GM06990 (cell line): ENCODE data around the gene CACNB2.

Experiments used
- DNase-seq: peaks from one replicate; pipeline ENCODE4 v3.0.0-alpha.2; 2011; ENCODE audit not compliant: insufficient read length; ENCODE audit errors: extremely low read depth
- H3K27me3 ChIP-seq: replicated peaks from 2 replicates; pipeline ENCODE4 v1.6.0; 2011; ENCODE audit warnings: low read length; ENCODE audit not compliant: control insufficient read depth, insufficient read depth
- H3K36me3 ChIP-seq: 2 replicates; pipeline ENCODE4 v1.5.1; 2011; ENCODE audit warnings: low read length; ENCODE audit not compliant: control insufficient read depth, insufficient read depth
- H3K4me3 ChIP-seq: replicated peaks from 2 replicates; pipeline ENCODE4 v1.5.1; 2011; ENCODE audit warnings: low read depth, mild to moderate bottlenecking, control low read depth, low read length
- CTCF ChIP-seq: IDR thresholded peaks from 2 replicates; pipeline ENCODE4 v1.5.1; 2011; ENCODE audit warnings: low read length, control low read depth, mild to moderate bottlenecking, inconsistent platforms; ENCODE audit not compliant: insufficient read depth, poor library complexity, severe bottlenecking

CACNB2 gene

GRCh38 chr10:18279173-18279572, 138.9 kb downstream of the CACNB2 start:
- no peak for TF ChIP-seq CTCF
- Histone ChIP-seq H3K27me3 (no peaks in the 10 kb centered on the region; the same call in 1 of the 2 replicates), H3K36me3 (no peaks in the 10 kb centered on the region), H3K4me3 (no peak overlapping the region)
- DNase-seq = no peak

GRCh38 chr10:18282094-18282493, 141.9 kb downstream of the CACNB2 start:
- Histone ChIP-seq H3K27me3 (no peaks in the 10 kb centered on the region), H3K4me3 (no peak overlapping the region), H3K36me3 (no peaks in the 10 kb centered on the region)
- no peak for TF ChIP-seq CTCF
- no peak for DNase-seq

DNA sequence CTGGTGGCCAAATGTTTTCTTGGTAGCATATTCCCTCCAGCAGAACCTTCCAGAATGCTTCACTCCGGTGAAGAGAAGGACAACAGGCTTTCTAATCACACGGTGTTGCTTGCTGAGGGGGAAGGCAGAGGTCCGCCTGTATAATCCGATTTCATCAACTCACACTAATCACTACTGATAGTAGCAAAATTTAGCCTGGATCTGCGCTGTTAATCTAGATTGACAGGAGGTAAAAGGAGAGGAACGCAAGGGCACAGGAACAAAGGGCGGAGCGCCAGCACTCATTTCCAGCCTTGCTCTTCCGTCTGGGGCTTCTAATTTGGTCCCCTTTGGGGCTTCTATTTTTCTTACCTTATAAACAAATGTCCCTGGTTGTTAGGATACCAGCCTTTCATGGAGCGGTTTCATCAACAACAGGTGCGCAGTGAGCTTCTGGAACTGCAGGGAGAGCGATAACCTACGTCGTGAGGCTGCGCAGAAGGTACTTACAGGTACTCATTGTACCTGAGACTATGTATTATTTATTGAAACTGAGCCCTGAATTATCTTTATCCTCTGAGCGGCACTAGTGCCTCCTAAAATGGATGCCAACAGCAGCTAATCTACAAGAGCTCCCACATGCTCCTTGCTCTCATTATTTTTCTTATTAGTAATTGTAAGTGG, 150.6 kb downstream of the CACNB2 start:
- no peaks in the 10 kb centered on the region for H3K27me3 ChIP-seq
- no peak for TF ChIP-seq CTCF
- H3K4me3 ChIP-seq = no peak overlapping the region
- no peak for DNase-seq
- H3K36me3 ChIP-seq = no peaks in the 10 kb centered on the region

DNA sequence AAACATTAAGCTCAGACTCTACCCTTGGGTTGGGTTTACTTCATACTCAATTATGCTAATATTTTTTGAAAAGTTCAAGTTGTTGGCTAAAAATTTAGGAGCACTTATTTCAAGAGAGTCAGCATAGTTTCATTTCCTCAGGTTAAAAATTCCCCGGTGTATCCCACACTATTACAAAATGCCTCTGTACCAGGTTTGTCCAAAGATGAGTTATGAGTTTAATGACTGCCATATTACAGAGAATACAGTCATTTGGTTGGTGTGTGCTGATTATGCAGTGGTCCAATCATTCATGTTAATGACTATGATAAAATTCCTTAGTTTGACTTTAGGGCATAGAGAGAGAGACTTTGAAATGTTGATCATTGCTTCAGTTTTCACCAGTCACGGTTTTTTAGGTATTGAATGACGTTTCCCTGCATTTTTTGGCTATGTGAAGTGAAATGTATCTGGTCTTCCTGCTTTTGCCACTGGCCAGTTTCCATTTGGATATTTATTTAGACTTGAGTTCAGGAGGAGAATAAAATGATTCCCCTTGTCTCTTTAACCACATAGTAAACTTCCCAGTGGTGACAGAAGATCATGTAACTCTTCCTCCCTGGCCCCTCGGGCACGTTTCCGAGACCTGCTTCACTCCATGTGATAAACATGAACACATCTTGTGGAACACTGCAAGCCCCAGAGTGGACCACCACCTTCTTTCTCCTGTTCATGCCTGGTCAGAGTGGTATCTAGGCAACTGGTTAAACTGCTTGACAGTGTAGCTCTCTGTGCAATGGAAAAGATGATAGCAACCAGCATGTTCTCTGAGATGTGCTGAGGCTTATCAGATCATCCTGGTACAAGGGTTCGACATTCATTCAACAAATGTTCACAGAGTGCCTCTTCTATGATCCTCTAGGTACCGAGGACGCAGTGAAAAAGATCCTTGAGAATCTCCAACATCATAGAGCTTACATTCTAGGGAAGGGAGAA, 153.6 kb downstream of the CACNB2 start:
- TF ChIP-seq CTCF = no peak
- H3K4me3 ChIP-seq = no peak overlapping the region

DNA sequence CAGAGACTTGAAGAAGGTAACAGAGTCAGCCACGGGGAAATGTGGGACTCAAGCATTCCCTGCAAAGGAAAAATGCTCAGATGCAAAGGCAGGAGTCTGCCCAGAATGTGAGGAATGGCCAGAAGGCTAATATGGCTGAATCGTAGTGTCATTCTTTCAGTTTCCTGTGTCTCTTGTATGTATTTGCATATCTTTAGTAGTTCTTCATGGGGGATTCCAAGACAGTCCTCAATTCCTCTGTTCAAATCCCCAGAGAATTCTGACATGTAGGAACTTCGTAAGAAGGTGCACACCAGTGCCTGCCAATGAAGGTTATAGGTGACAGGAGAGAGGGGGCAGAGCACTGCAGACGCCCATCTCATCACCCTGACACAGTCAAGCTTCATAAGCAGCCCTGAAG, 154.4 kb downstream of the CACNB2 start:
- H3K27me3 ChIP-seq = no peaks in the 10 kb centered on the region
- TF ChIP-seq CTCF = no peak
- H3K4me3 ChIP-seq = no peak overlapping the region
- no peak for DNase-seq
- H3K36me3 ChIP-seq = no peaks in the 10 kb centered on the region

More for the DNA sequence above, 153.6 kb downstream of the CACNB2 start:
- no peak for DNase-seq
- Histone ChIP-seq H3K36me3 (no peaks in the 10 kb centered on the region), H3K27me3 (no peaks in the 10 kb centered on the region)
